Measurements from ENCODE around the gene PSMD12.
A peak's percentile ranks its signal among the peaks of the same experiment; 100 is the strongest.

PSMD12 gene

GRCh38 chr17:67385122-67385988, 19.0 kb upstream of the PSMD12 start:
- DNase-seq = no peak

- DNase-seq = no peak
Observed at GRCh38 chr17:67381929-67382257, 15.5 kb upstream of the PSMD12 start.

GRCh38 chr17:67379251-67379630, 12.9 kb upstream of the PSMD12 start:
- no peak for DNase-seq

GRCh38 chr17:67378454-67379250, 12.3 kb upstream of the PSMD12 start:
- peak; percentile 62 to 81 for DNase-seq

- no peak for DNase-seq
Observed at GRCh38 chr17:67377488-67378453, 11.4 kb upstream of the PSMD12 start.

DNA sequence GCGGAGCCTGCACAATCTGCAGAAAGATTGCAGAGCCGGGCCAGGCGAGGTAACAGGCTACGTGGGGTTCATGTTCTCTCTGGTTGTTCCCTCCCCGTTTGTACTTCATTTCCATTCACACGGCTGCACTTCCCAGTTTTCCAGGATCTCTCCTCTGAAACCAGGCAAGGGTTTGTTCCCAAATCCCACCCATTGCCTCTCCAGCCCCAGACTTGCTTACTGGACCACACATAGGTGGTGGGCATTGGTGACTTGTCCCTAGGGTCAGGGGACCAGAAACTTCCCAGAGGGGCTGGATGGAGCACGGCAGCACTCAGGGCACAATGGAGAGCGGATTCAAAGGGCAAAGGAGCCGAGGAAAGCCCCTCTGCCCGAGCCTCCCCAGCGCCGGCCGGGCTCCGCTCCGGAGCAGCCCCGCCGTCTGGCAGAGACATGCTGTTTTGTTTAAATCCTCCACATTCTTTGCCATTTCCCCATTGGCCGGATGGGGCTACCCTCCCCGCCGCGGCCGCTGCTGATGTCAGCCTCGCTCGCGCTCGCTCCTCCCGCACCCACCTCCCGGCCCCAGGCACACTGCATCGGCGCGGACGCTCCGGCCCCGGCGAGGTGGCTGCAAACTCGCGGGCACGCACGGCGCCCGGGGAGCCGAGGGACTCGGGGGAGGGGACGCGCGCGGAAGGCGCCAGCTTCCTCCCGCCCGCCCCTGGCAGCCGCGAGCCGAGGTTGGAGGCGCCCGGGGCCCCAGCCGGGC, 10.5 kb upstream of the PSMD12 start, which contains the start of gene PITPNC1:
Gene PITPNC1 (plus strand): TSS at position 545 of the 751 bp plus-strand sequence.
- peak; percentile 64 to 71 for DNase-seq

DNA sequence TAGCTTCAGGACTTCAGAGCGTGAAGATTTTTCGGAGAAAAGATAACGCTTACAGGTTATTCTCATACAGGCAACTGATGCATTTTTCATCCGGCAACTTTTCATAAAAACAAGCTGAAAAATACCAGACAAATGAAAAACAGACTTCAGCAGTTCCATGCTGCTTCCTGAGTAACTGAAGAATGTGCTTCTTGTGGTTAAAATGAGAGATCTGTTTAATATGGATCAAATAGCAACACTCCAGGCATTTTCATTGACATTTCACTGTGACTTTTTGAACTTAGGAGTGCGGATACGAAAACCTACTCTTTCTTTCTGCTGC, 10.0 kb upstream of the PSMD12 start:
- no peak for DNase-seq

GRCh38 chr17:67375716-67376115, 9.3 kb upstream of the PSMD12 start:
- DNase-seq = no peak

- no peak for DNase-seq
Observed at GRCh38 chr17:67375054-67375427, 8.7 kb upstream of the PSMD12 start.

DNA sequence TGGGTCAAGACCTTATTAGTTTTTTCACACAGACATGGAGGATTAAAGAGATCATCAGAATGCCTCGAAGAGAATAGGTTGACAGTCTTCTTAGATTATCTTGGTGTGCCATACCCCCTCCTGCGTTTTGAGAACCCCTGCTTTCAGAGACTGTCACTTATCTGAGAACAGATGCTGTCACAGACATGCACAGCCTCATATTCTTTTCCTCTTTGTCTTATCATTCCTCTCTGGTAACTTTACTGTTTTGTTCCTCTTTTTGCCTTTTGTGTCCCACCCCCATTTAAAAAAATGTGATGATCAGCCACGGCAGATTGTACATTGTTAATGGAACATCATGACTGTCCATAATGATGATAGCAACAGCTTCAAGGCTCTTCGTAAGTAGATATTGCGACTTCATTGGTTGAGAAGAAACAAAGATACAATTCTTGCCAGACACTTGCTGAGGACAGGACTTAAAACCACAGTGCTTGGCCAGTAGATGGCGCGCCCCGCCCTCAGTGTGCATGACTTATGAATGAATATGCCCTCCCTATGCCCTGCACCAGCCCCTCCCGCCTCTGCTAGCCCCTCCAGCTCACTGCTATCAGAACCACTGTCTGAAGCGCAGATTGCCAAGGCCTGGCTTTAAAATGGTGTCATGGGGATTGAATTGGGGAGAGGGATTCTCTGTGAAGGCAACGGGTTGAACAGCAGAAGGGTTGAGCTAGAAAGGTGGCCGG, 8.1 kb upstream of the PSMD12 start:
- DNase-seq = peak; percentile 37 to 91

- peak in 1 of 2 experiments; percentile 45 for DNase-seq
Observed at GRCh38 chr17:67372751-67373150, 6.4 kb upstream of the PSMD12 start.

DNA sequence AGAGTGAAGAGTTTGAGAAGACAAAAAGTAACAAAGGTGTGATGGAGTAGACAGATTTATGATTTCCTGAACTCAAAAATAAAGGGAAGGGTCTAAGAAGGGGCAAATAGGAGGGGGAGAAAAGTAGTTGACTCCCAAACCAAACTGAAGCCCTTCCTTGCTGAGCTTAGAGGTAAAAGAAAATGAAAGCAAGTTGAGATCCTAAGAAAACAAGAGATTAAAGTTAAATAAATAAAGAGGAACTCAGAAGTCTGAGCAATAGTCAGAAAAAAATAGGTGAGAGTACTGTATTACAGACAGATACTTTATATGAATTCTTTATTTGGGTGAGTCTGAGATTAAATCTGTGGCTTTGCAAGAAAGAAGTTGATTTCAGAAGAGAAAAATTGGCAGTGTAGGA, 3.3 kb upstream of the PSMD12 start:
- no peak for DNase-seq

- DNase-seq = peak in 1 of 2 experiments; percentile 31
Observed at GRCh38 chr17:67365738-67366192, 612 bp downstream of the PSMD12 start.

GRCh38 chr17:67364847-67365737, 1.3 kb downstream of the PSMD12 start:
- DNase-seq = no peak

DNA sequence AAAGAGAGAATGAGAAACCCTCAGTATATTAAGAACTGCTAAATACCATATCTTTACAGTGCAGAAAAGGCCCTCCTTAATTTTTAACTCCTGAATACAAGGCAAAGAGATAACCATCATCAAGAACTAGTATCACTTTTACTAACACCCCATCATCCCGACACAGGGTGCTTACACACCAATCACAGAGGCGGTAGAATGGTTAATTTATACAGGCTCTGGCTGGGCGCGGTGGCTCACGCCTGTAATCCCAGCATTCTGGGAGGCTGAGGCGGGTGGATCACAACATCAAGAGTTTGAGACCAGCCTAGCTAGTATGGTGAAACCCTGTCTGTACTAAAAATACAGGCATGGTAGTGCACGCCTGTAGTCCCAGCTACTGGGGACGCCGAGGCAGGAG, 4.2 kb downstream of the PSMD12 start:
- no peak for DNase-seq

GRCh38 chr17:67360880-67361279, 5.5 kb downstream of the PSMD12 start:
- no peak for DNase-seq

DNA sequence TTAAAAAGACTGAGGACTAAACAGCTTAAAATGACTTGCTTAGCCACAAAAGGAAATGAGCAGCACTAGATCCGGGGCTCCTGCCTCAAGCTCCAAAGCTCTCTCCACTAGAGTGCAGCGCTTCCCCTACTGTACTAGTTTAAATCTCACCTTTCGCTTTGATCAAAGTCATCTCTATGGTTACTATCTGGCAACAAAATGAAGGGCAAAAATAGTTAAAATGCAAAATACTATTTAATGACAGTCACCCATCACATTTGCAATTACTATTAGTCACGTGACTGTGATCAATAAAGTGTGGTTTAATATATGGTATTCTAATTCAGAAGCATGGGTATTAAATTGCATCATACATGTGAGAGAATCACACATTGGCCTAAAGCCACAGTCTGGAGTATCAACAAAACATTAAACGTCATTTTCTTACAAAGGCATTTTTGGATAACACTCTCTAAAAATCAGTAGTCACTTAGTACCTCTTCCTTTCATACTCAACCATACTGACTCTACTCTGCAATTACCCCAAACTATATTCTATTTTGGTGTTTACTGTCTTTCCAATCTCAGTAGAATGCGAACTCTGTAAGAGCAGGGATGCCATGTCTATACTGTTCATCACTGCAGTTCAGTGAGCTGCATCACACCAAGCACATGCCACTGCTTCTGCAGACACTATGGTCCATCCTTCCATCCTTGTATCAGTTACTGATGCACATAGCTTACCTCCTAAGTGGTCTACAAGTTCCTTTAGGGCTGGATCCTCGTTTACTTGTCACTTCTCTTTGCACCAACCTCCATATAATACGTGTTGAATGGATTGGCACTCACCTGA, 6.2 kb downstream of the PSMD12 start:
- DNase-seq = peak in 1 of 2 experiments; percentile 24

GRCh38 chr17:67358612-67359011, 7.8 kb downstream of the PSMD12 start:
- DNase-seq = no peak

GRCh38 chr17:67353929-67354574, 12.3 kb downstream of the PSMD12 start:
- DNase-seq = no peak

Data from SW 1271 (cell line).